GM23338 (cell line): ENCODE measurements around the gene SNAPC3. TPM values are rescaled to one million over a fixed set of nuclear protein-coding genes. Genes with fewer than 3 reads are reported as not detected.

Experiments
- ATAC-seq: fragments of 200-7000 bp; cut with Tn5 transposase; 3 replicates; pipeline ENCODE4 v1.9.1; 2020
- DNase-seq: peaks from one replicate; pipeline ENCODE4 v3.0.0-alpha.2; 2015; ENCODE audit warnings: low spot score
- H2AFZ ChIP-seq: fragments of 200-600 bp; sonication (generic); 2 replicates; pipeline ENCODE4 v1.8.0; 2016; ENCODE audit warnings: antibody characterized with exemption, mild to moderate bottlenecking, moderate library complexity
- H3F3A ChIP-seq: fragments of 200-600 bp; sonication (generic); replicated peaks from 2 replicates; pipeline ENCODE4 v1.8.0; 2017; ENCODE audit warnings: antibody characterized with exemption, mixed run types, low read depth
- H3K27ac ChIP-seq: fragments of 200-600 bp; sonication (generic); 2 replicates; pipeline ENCODE4 v1.6.1; 2016; ENCODE audit warnings: low read depth
- H3K27me3 ChIP-seq: fragments of 200-600 bp; sonication (generic); 2 replicates; pipeline ENCODE4 v1.8.0; 2016; ENCODE audit warnings: mild to moderate bottlenecking, mixed run types, moderate library complexity; ENCODE audit not compliant: insufficient read depth
- H3K36me3 ChIP-seq: fragments of 200-600 bp; sonication (generic); 2 replicates; pipeline ENCODE4 v1.8.0; 2016; ENCODE audit warnings: mild to moderate bottlenecking; ENCODE audit not compliant: insufficient read depth
- H3K4me1 ChIP-seq: fragments of 200-600 bp; sonication (generic); 2 replicates; pipeline ENCODE4 v1.8.0; 2016; ENCODE audit warnings: mild to moderate bottlenecking, moderate library complexity; ENCODE audit not compliant: insufficient read depth
- H3K4me2 ChIP-seq: fragments of 200-600 bp; sonication (generic); 2 replicates; pipeline ENCODE4 v1.7.1; 2017; ENCODE audit warnings: mixed run types
- H3K4me3 ChIP-seq: fragments of 200-600 bp; sonication (generic); 2 replicates; pipeline ENCODE4 v1.6.1; 2016; ENCODE audit warnings: mixed run types
- H3K79me2 ChIP-seq: fragments of 200-600 bp; sonication (generic); replicated peaks from 2 replicates; pipeline ENCODE4 v1.8.0; 2017; ENCODE audit warnings: mild to moderate bottlenecking; ENCODE audit not compliant: insufficient read depth
- H3K9me2 ChIP-seq: fragments of 200-600 bp; sonication (generic); 2 replicates; pipeline ENCODE4 v1.8.0; 2017; ENCODE audit not compliant: insufficient read depth
- H4K20me1 ChIP-seq: fragments of 200-600 bp; sonication (generic); replicated peaks from 2 replicates; pipeline ENCODE4 v1.8.0; 2017; ENCODE audit warnings: mild to moderate bottlenecking; ENCODE audit not compliant: insufficient read depth
- H3K27ac Mint-ChIP-seq: 2 replicates; pipeline ENCODE4 v1.8.0; 2020; ENCODE audit warnings: inconsistent platforms, mild to moderate bottlenecking, moderate library complexity, mixed read lengths
- H3K27me3 Mint-ChIP-seq: 3 replicates; pipeline ENCODE4 v1.8.0; 2022; ENCODE audit warnings: low read depth, mild to moderate bottlenecking, moderate library complexity, mixed read lengths, inconsistent platforms; ENCODE audit not compliant: insufficient read depth, poor library complexity
- H3K36me3 Mint-ChIP-seq: 3 replicates; pipeline ENCODE4 v1.8.0; 2021; ENCODE audit warnings: low read depth, mild to moderate bottlenecking, inconsistent platforms, moderate library complexity, mixed read lengths
- H3K4me1 Mint-ChIP-seq: 3 replicates; pipeline ENCODE4 v1.8.0; 2020; ENCODE audit warnings: mild to moderate bottlenecking, inconsistent platforms, mixed read lengths
- H3K4me3 Mint-ChIP-seq: 3 replicates; pipeline ENCODE4 v1.8.0; 2021; ENCODE audit warnings: moderate library complexity, mild to moderate bottlenecking, inconsistent platforms, mixed read lengths
- H3K9me3 Mint-ChIP-seq: 3 replicates; pipeline ENCODE4 v1.8.0; 2020; ENCODE audit warnings: moderate library complexity, mild to moderate bottlenecking, inconsistent platforms, mixed read lengths
- CREB1 ChIP-seq: fragments of 250-450 bp; sonication (Bioruptor Pico); IDR thresholded peaks from 2 replicates; pipeline ENCODE4 v1.5.0; 2020; ENCODE audit warnings: low read depth, mild to moderate bottlenecking, moderate library complexity
- CTCF ChIP-seq, 2 experiments: fragments of 200-600 bp in 1 of 2; sonication (generic) in 1 of 2; conservative IDR thresholded peaks; 2 replicates each; pipeline versions ENCODE4 v1.5.1 to v1.6.1; 2016 to 2017; ENCODE audit warnings: antibody characterized with exemption in 2 of 2, low read depth in 2 of 2, mild to moderate bottlenecking in 2 of 2, moderate library complexity in 1 of 2
- ETS1 ChIP-seq: IDR thresholded peaks from 2 replicates; pipeline ENCODE4 v1.6.1; 2016; ENCODE audit warnings: antibody characterized with exemption
- EZH2 ChIP-seq: fragments of 200-600 bp; sonication (generic); IDR thresholded peaks from one replicate; pipeline ENCODE4 v1.8.0; 2017; ENCODE audit warnings: antibody characterized with exemption, mild to moderate bottlenecking, low read depth; ENCODE audit not compliant: unreplicated experiment
- EZH2phosphoT487 ChIP-seq: fragments of 200-600 bp; sonication (generic); IDR thresholded peaks from one replicate; pipeline ENCODE4 v1.8.1; 2018; ENCODE audit warnings: antibody characterized with exemption; ENCODE audit not compliant: unreplicated experiment
- JUNB ChIP-seq: IDR thresholded peaks from one replicate; pipeline ENCODE4 v1.6.1; 2016; ENCODE audit warnings: antibody characterized with exemption; ENCODE audit not compliant: unreplicated experiment
- NANOG ChIP-seq: IDR thresholded peaks from 2 replicates; pipeline ENCODE4 v1.6.1; 2016; ENCODE audit warnings: antibody characterized with exemption, borderline replicate concordance
- POLR2AphosphoS5 ChIP-seq: IDR thresholded peaks from 2 replicates; pipeline ENCODE4 v1.6.1; 2016; ENCODE audit warnings: antibody characterized with exemption, low read depth
- REST ChIP-seq: IDR thresholded peaks from one replicate; pipeline ENCODE4 v1.6.1; 2018; ENCODE audit warnings: antibody characterized with exemption; ENCODE audit not compliant: unreplicated experiment
- STAT1 ChIP-seq: IDR thresholded peaks from one replicate; pipeline ENCODE4 v1.6.1; 2016; ENCODE audit warnings: antibody characterized with exemption; ENCODE audit not compliant: unreplicated experiment
- ZNF114 ChIP-seq: fragments of 250-450 bp; sonication (Bioruptor Pico); IDR thresholded peaks from 2 replicates; pipeline ENCODE4 v1.5.0; 2020; ENCODE audit warnings: mild to moderate bottlenecking, moderate library complexity
- ZNF331 ChIP-seq: fragments of 250-450 bp; sonication (Bioruptor Pico); IDR thresholded peaks from 2 replicates; pipeline ENCODE4 v1.5.0; 2020; ENCODE audit warnings: low read depth, mild to moderate bottlenecking, moderate library complexity
- ZNF462 ChIP-seq: fragments of 250-450 bp; sonication (Bioruptor Pico); IDR thresholded peaks from 2 replicates; pipeline ENCODE4 v1.5.0; 2020; ENCODE audit warnings: mild to moderate bottlenecking, moderate library complexity
- polyA plus RNA-seq: library from polyadenylated mRNA; unstranded; fragments of >200 nt; fragmentation: Nextera tagmentation; extraction: Ambion mirVana; gene quantifications from 2 replicates; pipeline ENCODE4 v1.2.1, GENCODE V29; 2016
- total RNA-seq: library from RNA; depleted of rRNA; stranded (reverse); fragments of >200 nt; shearing (Covaris generic); gene quantifications from 2 replicates; pipeline ENCODE4 v1.2.3, GENCODE V29; 2014

SNAPC3 gene
- total and polyA plus RNA-seq, 2 experiments from 2014 or later, result 20.9 to 35.2 TPM

- no peak for TF ChIP-seq NANOG
- TF ChIP-seq STAT1, result no peak
- no peak for TF ChIP-seq JUNB
- TF ChIP-seq ZNF114 (CRISPR knock-in tag), result no peak
- no peak for TF ChIP-seq EZH2
These were observed 46.7 kb downstream of the SNAPC3 start (continued) for GRCh38 chr9:15469406-15469805.

GRCh38 chr9:15469862-15470261 lies 47.2 kb downstream of the SNAPC3 start:
- Histone ChIP-seq H3K4me1 (no peaks in the 10 kb centered on the region), H2AFZ (no peak overlapping the region), H3F3A (peaks cover 45% of the 10 kb centered on the region; the same call in 1 of the 2 replicates), H3K27ac (no peak overlapping the region), H3K36me3 (peaks cover 79% of the 10 kb centered on the region), H3K27me3 (no peaks in the 10 kb centered on the region), H4K20me1 (peaks cover 3% of the 10 kb centered on the region; the same call in 1 of the 2 replicates), H3K9me2 (no peaks in the 10 kb centered on the region), H3K4me2 (no peak overlapping the region), H3K79me2 (0 out of 2 replicates have a peak, but pooled peaks cover under 1% of the 10 kb centered on the region), H3K4me3 (no peak overlapping the region)
- H3K36me3 Mint-ChIP-seq, result peaks cover 88% of the 10 kb centered on the region
- H3K9me3 Mint-ChIP-seq, result no peaks in the 10 kb centered on the region
- H3K27ac Mint-ChIP-seq, result no peak overlapping the region
- ATAC-seq (no peak), DNase-seq (no peak)
- H3K4me1 Mint-ChIP-seq, result no peaks in the 10 kb centered on the region
- H3K27me3 Mint-ChIP-seq, result peaks cover 6% of the 10 kb centered on the region
- no peak overlapping the region for H3K4me3 Mint-ChIP-seq
- no peak for TF ChIP-seq REST
- TF ChIP-seq ZNF114 (CRISPR knock-in tag), result no peak
- TF ChIP-seq ZNF331 (CRISPR knock-in tag), result no peak
- TF ChIP-seq EZH2phosphoT487, result no peak
- TF ChIP-seq STAT1, result no peak
- no peak for TF ChIP-seq NANOG
- TF ChIP-seq ETS1, result no peak
- TF ChIP-seq EZH2, result no peak
- no peak for TF ChIP-seq CREB1 (CRISPR knock-in tag)
- TF ChIP-seq POLR2AphosphoS5, result no peak
- TF ChIP-seq CTCF (conservative IDR thresholded peaks at IDR 0.05; ENCODE audit: low read depth in 2 of 2), result no peak
- TF ChIP-seq ZNF462 (CRISPR knock-in tag), result no peak
- no peak for TF ChIP-seq JUNB
